Upper lobe of left lung (tissue), 6 donors: ENCODE data around the gene CFAP97D2. TPM values are rescaled to one million over a fixed set of nuclear protein-coding genes. Genes with fewer than 3 reads are reported as not detected.

ENCODE experiments used
- ATAC-seq, 2 donors: fragments of 200-7000 bp; cut with Tn5 transposase; one replicate each; pipeline ENCODE4 v1.9.1; 2022; ENCODE audit warnings: mild to moderate bottlenecking in 2 of 2, moderate library complexity in 2 of 2; ENCODE audit not compliant: low FRiP score in 2 of 2
- DNase-seq, 2 donors: peaks; one replicate each; pipeline ENCODE4 v3.0.0-alpha.2; 2019 to 2020
- H3K27ac ChIP-seq, 4 donors: fragments of 200-600 bp; sonication (generic); one replicate each; pipeline ENCODE4 v1.5.1; 2016 to 2019
- H3K27me3 ChIP-seq, 4 donors: fragments of 200-600 bp; sonication (generic); one replicate each; pipeline ENCODE4 v1.5.1; 2017 to 2019
- H3K36me3 ChIP-seq, 4 donors: fragments of 200-600 bp; sonication (generic); one replicate each; pipeline ENCODE4 v1.5.1; 2016 to 2019
- H3K4me1 ChIP-seq, 4 donors: fragments of 200-600 bp; sonication (generic); one replicate each; pipeline ENCODE4 v1.5.1; 2018 to 2019
- H3K4me3 ChIP-seq, 4 donors: fragments of 200-600 bp; sonication (generic); one replicate each; pipeline ENCODE4 v1.5.1; 2017 to 2019; ENCODE audit warnings: mild to moderate bottlenecking in 2 of 4, moderate library complexity in 1 of 4
- H3K9me3 ChIP-seq, 4 donors: fragments of 200-600 bp; sonication (generic); one replicate each; pipeline ENCODE4 v1.5.1; 2018 to 2019
- EP300 ChIP-seq, 4 donors: sonication (generic); formaldehyde crosslinking; IDR thresholded peaks; one replicate each; pipeline ENCODE4 v1.5.1; 2017; ENCODE audit warnings: antibody characterized with exemption in 4 of 4, control low read depth in 2 of 4
- POLR2A ChIP-seq, 4 donors: fragments of 450-650 bp; IDR thresholded peaks; one replicate each; pipeline ENCODE4 v1.5.1; 2016 to 2017; ENCODE audit warnings: antibody characterized with exemption in 4 of 4, mild to moderate bottlenecking in 2 of 4
- POLR2AphosphoS5 ChIP-seq, 2 donors: sonication (generic); formaldehyde crosslinking; IDR thresholded peaks; one replicate each; pipeline ENCODE4 v1.5.1; 2017; ENCODE audit warnings: antibody characterized with exemption in 2 of 2
- WGBS, 2 donors: methylation state at CpG; one replicate each; pipeline ENCODE4 v1.1.5; 2017 to 2018; 5-methylcytosine and 5-hydroxymethylcytosine counted together
- small RNA-seq, 4 donors: library from RNA; depleted of rRNA; stranded (forward); fragments of <200 nt; gene quantifications; one replicate each; pipeline ENCODE3, GENCODE V24; 2016
- total RNA-seq, 6 donors: library from RNA; depleted of rRNA in 4 of 6; stranded (reverse); fragments of >200 nt in 4 of 6; gene quantifications; one replicate each; pipeline versions ENCODE4 v1.1.0 to v1.2.1, GENCODE V29; 2016 to 2021
- TF ChIP-seq, protein P1 (sequence below), 6 experiments: fragments of 450-650 bp in 4 of 6; fragments of 200-600 bp in 2 of 6; sonication (generic) in 2 of 6; IDR thresholded peaks; one replicate each; pipeline ENCODE4 v1.5.1; 2016 to 2019; ENCODE audit warnings: antibody characterized with exemption in 6 of 6
- donor health status: DM: no; HTN: no; CAD: no; lungs with moderate emphysema.
- donor health status: DM: no; HTN: yes; CAD: no; lungs with severe emphysema.

CFAP97D2 gene
- total RNA-seq, 6 donors from 2014 or later = 0.67 to 3.6 (median 0.76) TPM; not detected in 3

DNA sequence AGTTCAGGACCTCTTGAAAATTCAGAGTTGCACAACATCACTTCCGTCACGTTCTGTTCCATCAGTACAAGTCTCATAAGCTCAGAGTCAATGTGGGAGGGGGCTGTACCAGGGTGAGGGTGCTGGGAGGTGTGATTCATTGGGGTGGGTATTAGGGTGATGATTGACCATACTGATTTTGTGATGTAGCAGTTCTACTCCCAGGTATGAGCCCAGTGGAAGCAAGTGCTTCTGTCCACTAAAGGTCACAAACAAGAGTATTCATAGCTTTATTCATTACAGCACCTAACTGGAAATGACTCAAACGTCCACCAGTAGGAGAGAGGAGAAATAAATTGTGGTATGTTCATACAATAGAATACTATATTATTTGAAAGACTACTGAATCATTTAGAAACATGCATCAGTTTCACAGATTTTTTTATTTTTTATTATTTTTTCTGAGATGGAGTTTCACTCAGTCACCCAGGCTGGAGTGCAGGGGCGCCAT lies 90.3 kb downstream of the CFAP97D2 start:
- peaks cover 17 to 84% (median 68%) of the 10 kb centered on the region in 4 donors for H3K36me3 ChIP-seq
- ATAC-seq = no peak

More for the DNA sequence above, 90.3 kb downstream of the CFAP97D2 start:
- Histone ChIP-seq H3K9me3 (no peaks in the 10 kb centered on the region), H3K4me1 (no peaks in the 10 kb centered on the region), H3K27me3 (no peaks in the 10 kb centered on the region), H3K27ac (no peak overlapping the region), H3K4me3 (no peak overlapping the region)
- no peak for TF ChIP-seq EP300 (IDR thresholded peaks at IDR 0.05)
- TF ChIP-seq POLR2A (IDR thresholded peaks at IDR 0.05) = no peak
- TF ChIP-seq, protein P1, sequence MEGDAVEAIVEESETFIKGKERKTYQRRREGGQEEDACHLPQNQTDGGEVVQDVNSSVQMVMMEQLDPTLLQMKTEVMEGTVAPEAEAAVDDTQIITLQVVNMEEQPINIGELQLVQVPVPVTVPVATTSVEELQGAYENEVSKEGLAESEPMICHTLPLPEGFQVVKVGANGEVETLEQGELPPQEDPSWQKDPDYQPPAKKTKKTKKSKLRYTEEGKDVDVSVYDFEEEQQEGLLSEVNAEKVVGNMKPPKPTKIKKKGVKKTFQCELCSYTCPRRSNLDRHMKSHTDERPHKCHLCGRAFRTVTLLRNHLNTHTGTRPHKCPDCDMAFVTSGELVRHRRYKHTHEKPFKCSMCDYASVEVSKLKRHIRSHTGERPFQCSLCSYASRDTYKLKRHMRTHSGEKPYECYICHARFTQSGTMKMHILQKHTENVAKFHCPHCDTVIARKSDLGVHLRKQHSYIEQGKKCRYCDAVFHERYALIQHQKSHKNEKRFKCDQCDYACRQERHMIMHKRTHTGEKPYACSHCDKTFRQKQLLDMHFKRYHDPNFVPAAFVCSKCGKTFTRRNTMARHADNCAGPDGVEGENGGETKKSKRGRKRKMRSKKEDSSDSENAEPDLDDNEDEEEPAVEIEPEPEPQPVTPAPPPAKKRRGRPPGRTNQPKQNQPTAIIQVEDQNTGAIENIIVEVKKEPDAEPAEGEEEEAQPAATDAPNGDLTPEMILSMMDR (IDR thresholded peaks at IDR 0.05) = no peak
- TF ChIP-seq POLR2AphosphoS5 (IDR thresholded peaks at IDR 0.05) = no peak
- 82 to 84% methylated on average over 4 of the region's 4 CpGs for WGBS, 2 donors
- no peak for DNase-seq

Small RNA genes within 50 kb of the gene (small RNA-seq; reads per million reads assigned to genes)
- 0 reads per million in 4 donors for gene MIR548AR

Other genes with a start within 250 kb of the CFAP97D2 start
- gene C13orf46, start 205.2 kb upstream of the CFAP97D2 start, total RNA-seq = 10 to 100 TPM in 5 of 6 donors, 1 to 10 TPM in 1; 5.5 to 44.0 (median 14.7) TPM
- 10 to 100 TPM; 11.4 to 52.4 (median 18.4) TPM for gene RASA3, start 46.6 kb upstream of the CFAP97D2 start, total RNA-seq
- gene CDC16, start 55.6 kb downstream of the CFAP97D2 start, total RNA-seq = 100 to 1,000 TPM in 1 of 6 donors, 10 to 100 TPM in 5; 46.6 to 123 (median 58.3) TPM
- 100 to 1,000 TPM in 1 of 6 donors, 10 to 100 TPM in 5; 27.5 to 117 (median 48.6) TPM for gene UPF3A, start 102.3 kb downstream of the CFAP97D2 start, total RNA-seq
- gene CHAMP1, start 135.2 kb downstream of the CFAP97D2 start, total RNA-seq = 10 to 100 TPM in 5 of 6 donors, 1 to 10 TPM in 1; 4.6 to 22.4 (median 18.0) TPM